ENCODE measurements around the gene LOXHD1. TPM values are rescaled to one million over a fixed set of nuclear protein-coding genes. Genes with fewer than 3 reads are reported as not detected.

The LOXHD1 gene
- polyA plus RNA-seq, 4 donors = 0.12 to 0.27 (median 0.19) TPM; not detected in 1

- no peak overlapping the region for H3K4me3 ChIP-seq (ENCODE audit: low read depth in 1 of 3, low read length in 3 of 3)
- H3K27me3 ChIP-seq (ENCODE audit: control insufficient read depth in 3 of 3, insufficient read depth in 3 of 3, low read length in 3 of 3) = no peaks in the 10 kb centered on the region
- FAIRE-seq (no peak), DNase-seq (no peak)
- H3K9me3 ChIP-seq (ENCODE audit: control insufficient read depth in 2 of 2, insufficient read depth in 1 of 2, low read depth in 1 of 2, low read length in 1 of 2) = no peaks in the 10 kb centered on the region
- H3K27ac ChIP-seq (ENCODE audit: low read depth in 1 of 3, low read length in 2 of 3) = no peak overlapping the region
- WGBS, 3 donors = 60 to 66% (median 61%) methylated on average over 2 of the region's 2 CpGs
- H3K4me1 ChIP-seq (ENCODE audit: control insufficient read depth in 3 of 3, insufficient read depth in 2 of 3, low read depth in 1 of 3, low read length in 2 of 3) = no peaks in the 10 kb centered on the region
- no peaks in the 10 kb centered on the region for H3K36me3 ChIP-seq (ENCODE audit: control insufficient read depth in 3 of 3, insufficient read depth in 2 of 3, low read depth in 1 of 3, low read length in 3 of 3)
Measured at GRCh38 chr18:46609048-46609447, 48.0 kb downstream of the LOXHD1 start.

GRCh38 chr18:46607926-46608325 lies 49.1 kb downstream of the LOXHD1 start:
- no peak overlapping the region for H3K4me3 ChIP-seq (ENCODE audit: low read depth in 1 of 3, low read length in 3 of 3)
- no peaks in the 10 kb centered on the region for H3K27me3 ChIP-seq (ENCODE audit: control insufficient read depth in 3 of 3, insufficient read depth in 3 of 3, low read length in 3 of 3)
- DNase-seq (no peak), FAIRE-seq (no peak)
- 64 to 87% (median 83%) methylated on average over 5 of the region's 5 CpGs for WGBS, 3 donors
- H3K36me3 ChIP-seq (ENCODE audit: control insufficient read depth in 3 of 3, insufficient read depth in 2 of 3, low read depth in 1 of 3, low read length in 3 of 3) = no peaks in the 10 kb centered on the region
- H3K9me3 ChIP-seq (ENCODE audit: control insufficient read depth in 2 of 2, insufficient read depth in 1 of 2, low read depth in 1 of 2, low read length in 1 of 2) = no peaks in the 10 kb centered on the region
- H3K27ac ChIP-seq (ENCODE audit: low read depth in 1 of 3, low read length in 2 of 3) = no peak overlapping the region
- H3K4me1 ChIP-seq (ENCODE audit: control insufficient read depth in 3 of 3, insufficient read depth in 2 of 3, low read depth in 1 of 3, low read length in 2 of 3) = no peaks in the 10 kb centered on the region

GRCh38 chr18:46601141-46601805 lies 55.7 kb downstream of the LOXHD1 start:
- no peak overlapping the region for H3K4me3 ChIP-seq (ENCODE audit: low read depth in 1 of 3, low read length in 3 of 3)
- H3K4me1 ChIP-seq (ENCODE audit: control insufficient read depth in 3 of 3, insufficient read depth in 2 of 3, low read depth in 1 of 3, low read length in 2 of 3) = no peaks in the 10 kb centered on the region
- FAIRE-seq = no peak
- DNase-seq = no peak
- H3K9me3 ChIP-seq (ENCODE audit: control insufficient read depth in 2 of 2, insufficient read depth in 1 of 2, low read depth in 1 of 2, low read length in 1 of 2) = no peaks in the 10 kb centered on the region
- no peaks in the 10 kb centered on the region for H3K27me3 ChIP-seq (ENCODE audit: control insufficient read depth in 3 of 3, insufficient read depth in 3 of 3, low read length in 3 of 3)
- WGBS, 3 donors = 67 to 82% (median 71%) methylated on average over 17 of the region's 17 CpGs
- no peaks in the 10 kb centered on the region for H3K36me3 ChIP-seq (ENCODE audit: control insufficient read depth in 3 of 3, insufficient read depth in 2 of 3, low read depth in 1 of 3, low read length in 3 of 3)
- no peak overlapping the region for H3K27ac ChIP-seq (ENCODE audit: low read depth in 1 of 3, low read length in 2 of 3)

- H3K36me3 ChIP-seq (ENCODE audit: control insufficient read depth in 3 of 3, insufficient read depth in 2 of 3, low read depth in 1 of 3, low read length in 3 of 3) = no peaks in the 10 kb centered on the region
- H3K9me3 ChIP-seq (ENCODE audit: control insufficient read depth in 2 of 2, insufficient read depth in 1 of 2, low read depth in 1 of 2, low read length in 1 of 2) = no peaks in the 10 kb centered on the region
- no peak for DNase-seq
- H3K27ac ChIP-seq (ENCODE audit: low read depth in 1 of 3, low read length in 2 of 3) = no peak overlapping the region
- no peaks in the 10 kb centered on the region for H3K27me3 ChIP-seq (ENCODE audit: control insufficient read depth in 3 of 3, insufficient read depth in 3 of 3, low read length in 3 of 3)
- H3K4me1 ChIP-seq (ENCODE audit: control insufficient read depth in 3 of 3, insufficient read depth in 2 of 3, low read depth in 1 of 3, low read length in 2 of 3) = no peaks in the 10 kb centered on the region
- no peak for FAIRE-seq
- H3K4me3 ChIP-seq (ENCODE audit: low read depth in 1 of 3, low read length in 3 of 3) = no peak overlapping the region
Measured at GRCh38 chr18:46596119-46596518, 60.9 kb downstream of the LOXHD1 start.

- DNase-seq (no peak), FAIRE-seq (no peak)
- no peak overlapping the region for H3K27ac ChIP-seq (ENCODE audit: low read depth in 1 of 3, low read length in 2 of 3)
- WGBS, 3 donors = 35 to 46% (median 41%) methylated on average over 7 of the region's 7 CpGs
- no peaks in the 10 kb centered on the region for H3K4me1 ChIP-seq (ENCODE audit: control insufficient read depth in 3 of 3, insufficient read depth in 2 of 3, low read depth in 1 of 3, low read length in 2 of 3)
- H3K9me3 ChIP-seq (ENCODE audit: control insufficient read depth in 2 of 2, insufficient read depth in 1 of 2, low read depth in 1 of 2, low read length in 1 of 2) = no peaks in the 10 kb centered on the region
- H3K27me3 ChIP-seq (ENCODE audit: control insufficient read depth in 3 of 3, insufficient read depth in 3 of 3, low read length in 3 of 3) = no peaks in the 10 kb centered on the region
- no peak overlapping the region for H3K4me3 ChIP-seq (ENCODE audit: low read depth in 1 of 3, low read length in 3 of 3)
- no peaks in the 10 kb centered on the region for H3K36me3 ChIP-seq (ENCODE audit: control insufficient read depth in 3 of 3, insufficient read depth in 2 of 3, low read depth in 1 of 3, low read length in 3 of 3)
Measured at GRCh38 chr18:46591783-46592391, 65.1 kb downstream of the LOXHD1 start.

- H3K9me3 ChIP-seq (ENCODE audit: control insufficient read depth in 2 of 2, insufficient read depth in 1 of 2, low read depth in 1 of 2, low read length in 1 of 2) = no peaks in the 10 kb centered on the region
- WGBS, 3 donors = 49 to 58% (median 51%) methylated on average over 7 of the region's 7 CpGs
- H3K27me3 ChIP-seq (ENCODE audit: control insufficient read depth in 3 of 3, insufficient read depth in 3 of 3, low read length in 3 of 3) = no peaks in the 10 kb centered on the region
- FAIRE-seq (no peak), DNase-seq (no peak)
- H3K4me3 ChIP-seq (ENCODE audit: low read depth in 1 of 3, low read length in 3 of 3) = no peak overlapping the region
- H3K36me3 ChIP-seq (ENCODE audit: control insufficient read depth in 3 of 3, insufficient read depth in 2 of 3, low read depth in 1 of 3, low read length in 3 of 3) = no peaks in the 10 kb centered on the region
- no peaks in the 10 kb centered on the region for H3K4me1 ChIP-seq (ENCODE audit: control insufficient read depth in 3 of 3, insufficient read depth in 2 of 3, low read depth in 1 of 3, low read length in 2 of 3)
- no peak overlapping the region for H3K27ac ChIP-seq (ENCODE audit: low read depth in 1 of 3, low read length in 2 of 3)
Measured at GRCh38 chr18:46590103-46590502, 66.9 kb downstream of the LOXHD1 start.

GRCh38 chr18:46588971-46589660 lies 67.9 kb downstream of the LOXHD1 start:
- no peak overlapping the region for H3K27ac ChIP-seq (ENCODE audit: low read depth in 1 of 3, low read length in 2 of 3)
- no peak overlapping the region for H3K4me3 ChIP-seq (ENCODE audit: low read depth in 1 of 3, low read length in 3 of 3)
- DNase-seq (no peak), FAIRE-seq (no peak)
- H3K27me3 ChIP-seq (ENCODE audit: control insufficient read depth in 3 of 3, insufficient read depth in 3 of 3, low read length in 3 of 3) = no peaks in the 10 kb centered on the region
- H3K9me3 ChIP-seq (ENCODE audit: control insufficient read depth in 2 of 2, insufficient read depth in 1 of 2, low read depth in 1 of 2, low read length in 1 of 2) = no peaks in the 10 kb centered on the region
- H3K36me3 ChIP-seq (ENCODE audit: control insufficient read depth in 3 of 3, insufficient read depth in 2 of 3, low read depth in 1 of 3, low read length in 3 of 3) = no peaks in the 10 kb centered on the region
- no peaks in the 10 kb centered on the region for H3K4me1 ChIP-seq (ENCODE audit: control insufficient read depth in 3 of 3, insufficient read depth in 2 of 3, low read depth in 1 of 3, low read length in 2 of 3)
- 57 to 60% (median 58%) methylated on average over 8 of the region's 8 CpGs for WGBS, 3 donors

GRCh38 chr18:46587600-46587999 lies 69.4 kb downstream of the LOXHD1 start:
- H3K36me3 ChIP-seq (ENCODE audit: control insufficient read depth in 3 of 3, insufficient read depth in 2 of 3, low read depth in 1 of 3, low read length in 3 of 3) = no peaks in the 10 kb centered on the region
- H3K9me3 ChIP-seq (ENCODE audit: control insufficient read depth in 2 of 2, insufficient read depth in 1 of 2, low read depth in 1 of 2, low read length in 1 of 2) = no peaks in the 10 kb centered on the region
- no peaks in the 10 kb centered on the region for H3K27me3 ChIP-seq (ENCODE audit: control insufficient read depth in 3 of 3, insufficient read depth in 3 of 3, low read length in 3 of 3)
- WGBS, 3 donors = 58 to 77% (median 74%) methylated on average over 3 of the region's 3 CpGs
- H3K4me1 ChIP-seq (ENCODE audit: control insufficient read depth in 3 of 3, insufficient read depth in 2 of 3, low read depth in 1 of 3, low read length in 2 of 3) = no peaks in the 10 kb centered on the region
- no peak for FAIRE-seq
- DNase-seq = no peak
- H3K27ac ChIP-seq (ENCODE audit: low read depth in 1 of 3, low read length in 2 of 3) = no peak overlapping the region
- H3K4me3 ChIP-seq (ENCODE audit: low read depth in 1 of 3, low read length in 3 of 3) = no peak overlapping the region

All from small intestine (tissue), 7 donors.